ENCODE data around the gene ZDHHC14. TPM values are rescaled to one million over a fixed set of nuclear protein-coding genes. Genes with fewer than 3 reads are reported as not detected.

ZDHHC14 gene
- total and polyA plus RNA-seq, 2 experiments from 2014 or later, result 3.0 to 7.4 TPM

GRCh38 chr6:157549468-157549745 is 168.4 kb downstream of the ZDHHC14 start:
- Mint-ChIP-seq H3K9me3 (no peaks in the 10 kb centered on the region; the same call in 2 of the 3 replicates), H3K27ac (no peak overlapping the region), H3K27me3 (ENCODE audit: insufficient read depth, low read depth, poor library complexity) (peaks cover 11% of the 10 kb centered on the region), H3K4me1 (peaks cover 50% of the 10 kb centered on the region), H3K4me3 (no peak overlapping the region), H3K36me3 (ENCODE audit: low read depth) (peaks cover 6% of the 10 kb centered on the region; the same call in 2 of the 3 replicates)
- H3K79me2 ChIP-seq (replicated peaks; ENCODE audit: insufficient read depth), result no peaks in the 10 kb centered on the region
- H3K36me3 ChIP-seq (ENCODE audit: insufficient read depth), result no peaks in the 10 kb centered on the region
- TF ChIP-seq POLR2AphosphoS5 (IDR thresholded peaks at IDR 0.05; ENCODE audit: low read depth), result no peak
- TF ChIP-seq CTCF (conservative IDR thresholded peaks at IDR 0.05; ENCODE audit: low read depth in 2 of 2), result no peak
- peaks cover 14% of the 10 kb centered on the region for H3F3A ChIP-seq (replicated peaks; ENCODE audit: low read depth)
- H3K9me2 ChIP-seq (ENCODE audit: insufficient read depth), result peaks cover 8% of the 10 kb centered on the region
- H3K4me2 ChIP-seq, result no peak overlapping the region
- no peak overlapping the region for H3K4me3 ChIP-seq
- DNase-seq (ENCODE audit: low spot score) (no peak), ATAC-seq (no peak)
- peaks cover 42% of the 10 kb centered on the region for H3K4me1 ChIP-seq (ENCODE audit: insufficient read depth)
- no peaks in the 10 kb centered on the region for H3K27me3 ChIP-seq (ENCODE audit: insufficient read depth)
- H2AFZ ChIP-seq, result no peak overlapping the region
- H4K20me1 ChIP-seq (replicated peaks; ENCODE audit: insufficient read depth), result no peaks in the 10 kb centered on the region
- H3K27ac ChIP-seq (ENCODE audit: low read depth), result no peak overlapping the region

- Mint-ChIP-seq H3K4me3 (no peak overlapping the region; the same call in 2 of the 3 replicates), H3K4me1 (peaks cover 58% of the 10 kb centered on the region), H3K27me3 (ENCODE audit: insufficient read depth, low read depth, poor library complexity) (peaks cover 11% of the 10 kb centered on the region), H3K36me3 (ENCODE audit: low read depth) (no peaks in the 10 kb centered on the region; the same call in 2 of the 3 replicates), H3K27ac (no peak overlapping the region), H3K9me3 (no peaks in the 10 kb centered on the region)
- H3K4me3 ChIP-seq, result no peak overlapping the region
- no peak overlapping the region for H2AFZ ChIP-seq
- H3K36me3 ChIP-seq (ENCODE audit: insufficient read depth), result no peaks in the 10 kb centered on the region
- ATAC-seq, result no peak
- no peaks in the 10 kb centered on the region for H3K79me2 ChIP-seq (replicated peaks; ENCODE audit: insufficient read depth)
- DNase-seq (ENCODE audit: low spot score), result no peak
- peaks cover 14% of the 10 kb centered on the region for H3F3A ChIP-seq (replicated peaks; ENCODE audit: low read depth)
- H3K4me1 ChIP-seq (ENCODE audit: insufficient read depth), result peaks cover 47% of the 10 kb centered on the region
- H3K27ac ChIP-seq (ENCODE audit: low read depth), result no peak overlapping the region
- TF ChIP-seq STAT1 (IDR thresholded peaks at IDR 0.05; ENCODE audit: unreplicated experiment) (no peak), ZNF331 (CRISPR knock-in tag; IDR thresholded peaks at IDR 0.05; ENCODE audit: low read depth) (no peak), REST (IDR thresholded peaks at IDR 0.05; ENCODE audit: unreplicated experiment) (no peak)
- peaks cover 8% of the 10 kb centered on the region for H3K9me2 ChIP-seq (ENCODE audit: insufficient read depth)
- H3K4me2 ChIP-seq, result no peak overlapping the region
- H4K20me1 ChIP-seq (replicated peaks; ENCODE audit: insufficient read depth), result no peaks in the 10 kb centered on the region
- H3K27me3 ChIP-seq (ENCODE audit: insufficient read depth), result no peaks in the 10 kb centered on the region
Measured at GRCh38 chr6:157550114-157550989, 169.4 kb downstream of the ZDHHC14 start.
